Kidney (tissue), 14 donors: Measurements from ENCODE around the gene FSD2. TPM values are rescaled to one million over a fixed set of nuclear protein-coding genes. Genes with fewer than 3 reads are reported as not detected.

ENCODE experiments used
- DNase-seq, 5 donors: peaks; one replicate each; pipeline ENCODE4 v3.0.0-alpha.2; 2013 to 2020
- FAIRE-seq: peaks from 2 replicates; lab custom pipeline; 2012; peaks lifted over from hg19 to GRCh38; lab: Jason Lieb, UNC
- H3K27ac ChIP-seq, 2 donors: one replicate each; pipeline ENCODE4 v1.7.0; 2013; ENCODE audit warnings: low read depth in 2 of 2, low read length in 2 of 2, inconsistent platforms in 1 of 2
- H3K27me3 ChIP-seq: one replicate; pipeline ENCODE4 v1.7.1; 2013; ENCODE audit warnings: low read length, inconsistent platforms; ENCODE audit not compliant: control insufficient read depth, insufficient read depth
- H3K36me3 ChIP-seq, 3 donors: one replicate each; pipeline versions ENCODE4 v1.7.0 to v1.7.1; 2013; ENCODE audit warnings: low read length in 3 of 3, control low read depth in 1 of 3, inconsistent platforms in 1 of 3; ENCODE audit not compliant: insufficient read depth in 3 of 3, control insufficient read depth in 2 of 3
- H3K4me1 ChIP-seq, 3 donors: one replicate each; pipeline versions ENCODE4 v1.7.0 to v1.7.1; 2013; ENCODE audit warnings: low read length in 3 of 3, inconsistent platforms in 1 of 3, low read depth in 1 of 3; ENCODE audit not compliant: control insufficient read depth in 2 of 3, insufficient read depth in 2 of 3
- H3K4me3 ChIP-seq, 3 donors: one replicate each; pipeline versions ENCODE4 v1.7.0 to v1.8.1; 2013; ENCODE audit warnings: low read length in 3 of 3, control low read depth in 1 of 3, inconsistent platforms in 1 of 3
- H3K9ac ChIP-seq, 3 donors: one replicate each; pipeline versions ENCODE4 v1.7.0 to v1.7.1; 2013; ENCODE audit warnings: low read length in 3 of 3, control low read depth in 1 of 3, inconsistent platforms in 1 of 3
- H3K9me3 ChIP-seq, 3 donors: one replicate each; pipeline versions ENCODE4 v1.7.0 to v1.7.1; 2013; ENCODE audit warnings: low read length in 3 of 3, control low read depth in 1 of 3, inconsistent platforms in 1 of 3; ENCODE audit not compliant: control insufficient read depth in 2 of 3, insufficient read depth in 1 of 3
- intact Hi-C: fragments of 100-400 bp; cut with DNase I; formaldehyde crosslinking; loops from one replicate; pipeline ENCODE4 v1.11.1; 2022
- polyA plus RNA-seq: library from polyadenylated mRNA; stranded (reverse); fragments of 350-450 nt; fragmentation: Illumina TruSeq; extraction: RNeasy Lipid Tissue Mini Kit (QIAGEN cat#74804); gene quantifications from one replicate; pipeline ENCODE4 v1.2.3, GENCODE V29; 2014; ENCODE audit warnings: low read depth, low replicate concordance; ENCODE audit not compliant: insufficient read depth
- total RNA-seq: library from RNA; stranded (reverse); fragmentation: NEBNext Ultra II Directional; extraction: Animal tissue kit (Norgen Biotek cat#: 25700); gene quantifications from one replicate; pipeline ENCODE4 v1.2.1, GENCODE V29; 2021
- TF ChIP-seq, protein P1 (sequence below): IDR thresholded peaks from 3 replicates; pipeline ENCODE4 v1.5.1; 2012; ENCODE audit warnings: mild to moderate bottlenecking, moderate library complexity, borderline replicate concordance; ENCODE audit not compliant: insufficient read depth; ENCODE audit errors: extremely low read depth
- donor health status: control.
- donor health status: control.
- donor health status: control.
- donor health status: control.
- donor health status: control.
- donor health status: DM: yes; HTN: yes; CAD: no.
- donor health status: Normal renal cell carcinoma (clear cell type).

Gene FSD2
- total and polyA plus RNA-seq, 2 donors from 2014 or later, result not detected

DNA sequence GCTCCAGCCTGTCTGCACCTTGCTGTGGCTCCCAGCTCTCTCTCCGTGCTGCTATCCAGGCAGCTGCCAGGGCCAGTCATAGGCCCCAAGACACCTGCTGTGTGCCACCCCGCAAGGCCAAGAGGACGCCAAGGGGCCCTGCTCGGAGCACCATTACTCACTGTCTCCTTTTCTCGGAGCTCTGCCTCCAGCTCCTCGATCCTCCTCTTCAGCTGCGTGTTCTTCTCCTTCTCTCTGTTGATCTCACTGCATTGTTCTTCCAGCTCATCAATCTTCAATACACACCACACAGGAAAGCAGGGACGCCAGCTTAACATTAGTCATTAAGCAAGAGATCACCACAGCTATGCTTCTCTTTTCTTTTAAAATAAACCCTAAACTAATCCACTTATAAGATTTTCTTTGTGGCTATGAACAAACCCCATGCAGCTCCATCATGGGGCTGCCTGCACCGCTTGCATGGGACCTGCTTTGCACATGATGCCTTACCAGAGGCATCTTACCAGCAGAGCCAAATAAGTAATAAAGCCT is 46.2 kb upstream of the FSD2 start:
- DNase-seq (peak in 1 of 5 donors; percentile 61), FAIRE-seq (no peak)
- Histone ChIP-seq H3K4me1 (no peaks in the 10 kb centered on the region), H3K36me3 (no peaks in the 10 kb centered on the region), H3K27me3 (no peaks in the 10 kb centered on the region), H3K27ac (no peak overlapping the region), H3K9me3 (no peaks in the 10 kb centered on the region), H3K9ac (no peak overlapping the region), H3K4me3 (no peak overlapping the region)
- TF ChIP-seq, protein P1, sequence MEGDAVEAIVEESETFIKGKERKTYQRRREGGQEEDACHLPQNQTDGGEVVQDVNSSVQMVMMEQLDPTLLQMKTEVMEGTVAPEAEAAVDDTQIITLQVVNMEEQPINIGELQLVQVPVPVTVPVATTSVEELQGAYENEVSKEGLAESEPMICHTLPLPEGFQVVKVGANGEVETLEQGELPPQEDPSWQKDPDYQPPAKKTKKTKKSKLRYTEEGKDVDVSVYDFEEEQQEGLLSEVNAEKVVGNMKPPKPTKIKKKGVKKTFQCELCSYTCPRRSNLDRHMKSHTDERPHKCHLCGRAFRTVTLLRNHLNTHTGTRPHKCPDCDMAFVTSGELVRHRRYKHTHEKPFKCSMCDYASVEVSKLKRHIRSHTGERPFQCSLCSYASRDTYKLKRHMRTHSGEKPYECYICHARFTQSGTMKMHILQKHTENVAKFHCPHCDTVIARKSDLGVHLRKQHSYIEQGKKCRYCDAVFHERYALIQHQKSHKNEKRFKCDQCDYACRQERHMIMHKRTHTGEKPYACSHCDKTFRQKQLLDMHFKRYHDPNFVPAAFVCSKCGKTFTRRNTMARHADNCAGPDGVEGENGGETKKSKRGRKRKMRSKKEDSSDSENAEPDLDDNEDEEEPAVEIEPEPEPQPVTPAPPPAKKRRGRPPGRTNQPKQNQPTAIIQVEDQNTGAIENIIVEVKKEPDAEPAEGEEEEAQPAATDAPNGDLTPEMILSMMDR, result no peak
- intact Hi-C loops, result no loop called here

DNA sequence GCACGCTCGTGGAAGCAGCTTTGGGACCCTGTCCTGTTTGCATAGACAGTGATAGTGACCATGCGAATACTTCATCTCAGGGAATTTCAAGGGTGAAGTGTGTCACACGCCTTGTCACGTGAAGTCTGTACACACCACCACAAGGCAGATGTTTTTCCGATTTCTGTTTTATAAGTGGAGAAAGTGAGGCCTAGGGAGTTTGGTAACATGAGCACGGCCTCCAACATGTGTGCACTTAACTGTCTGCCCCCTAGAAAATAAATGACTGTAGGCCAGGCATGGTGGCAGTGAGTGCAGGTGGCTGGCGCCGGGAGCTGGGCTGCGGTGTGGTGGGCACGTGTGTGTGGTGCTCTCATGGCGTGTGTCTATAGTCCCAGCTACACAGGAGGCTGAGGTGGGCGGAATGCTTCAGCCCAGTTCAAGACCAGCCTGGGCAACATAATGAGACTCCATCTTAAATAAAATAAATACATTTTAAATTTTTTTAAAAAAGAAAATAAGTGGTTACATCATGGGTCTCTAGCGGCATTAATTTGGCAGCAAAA is 45.5 kb upstream of the FSD2 start:
- TF ChIP-seq, protein P1, result no peak
- Histone ChIP-seq H3K27ac (no peak overlapping the region), H3K9me3 (no peaks in the 10 kb centered on the region), H3K4me3 (no peak overlapping the region), H3K36me3 (no peaks in the 10 kb centered on the region), H3K9ac (no peak overlapping the region), H3K4me1 (no peaks in the 10 kb centered on the region), H3K27me3 (no peaks in the 10 kb centered on the region)
- intact Hi-C loops, result no loop called here
- DNase-seq, result peak in 3 of 5 donors; percentile 51 to 71 (median 69)
- FAIRE-seq, result no peak

DNA sequence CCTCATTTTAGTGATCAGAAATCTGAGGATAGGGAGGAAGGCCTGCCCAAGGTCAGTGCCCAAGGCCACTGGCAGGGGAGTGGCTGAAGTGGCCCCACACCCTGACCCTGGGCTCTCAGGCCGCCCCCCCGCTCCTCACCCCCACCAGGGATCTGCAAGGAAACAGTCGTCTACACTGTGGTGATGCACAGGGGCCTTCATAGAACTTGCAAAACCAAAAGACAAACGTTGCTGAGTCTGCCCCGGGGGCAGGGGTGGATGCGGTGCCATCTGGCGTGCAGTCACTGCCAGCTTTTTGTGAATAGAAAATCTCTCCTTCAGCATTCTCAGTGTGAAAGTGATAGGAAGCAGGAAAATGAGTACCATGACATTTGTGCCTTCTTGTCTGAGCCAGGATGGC is 44.9 kb upstream of the FSD2 start:
- Histone ChIP-seq H3K9me3 (no peaks in the 10 kb centered on the region), H3K4me1 (no peaks in the 10 kb centered on the region), H3K27me3 (no peaks in the 10 kb centered on the region), H3K9ac (no peak overlapping the region), H3K27ac (no peak overlapping the region), H3K36me3 (no peaks in the 10 kb centered on the region), H3K4me3 (no peak overlapping the region)
- TF ChIP-seq, protein P1, result no peak
- intact Hi-C loops, result no loop called here
- no peak for FAIRE-seq
- DNase-seq, result no peak
